ENCODE results near the gene NUBPL.
"Not testable (repeated sequence)": the region's sequence is repeated elsewhere in the genome, so short reads cannot be mapped to it uniquely, and the experiment has no call there.

The NUBPL gene

DNA sequence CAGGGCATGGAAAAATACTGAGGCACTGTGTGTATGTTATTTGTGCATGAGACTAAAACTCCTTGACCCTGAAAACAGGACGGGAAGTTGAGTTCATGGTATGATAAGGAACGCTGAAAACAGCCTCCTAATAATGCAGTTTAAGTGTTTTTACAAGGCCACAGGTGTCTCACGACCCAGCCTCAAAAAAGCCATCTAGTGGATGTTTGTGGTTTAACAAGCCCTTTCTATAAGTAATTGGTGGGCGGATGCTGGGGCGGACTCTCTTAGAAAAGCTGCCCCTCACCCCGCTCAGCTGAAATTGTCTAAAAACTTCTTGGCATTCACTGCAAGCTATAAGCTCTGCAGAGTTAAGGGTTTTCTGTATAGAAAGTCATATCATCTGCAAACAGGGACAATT lies 184.5 kb downstream of the NUBPL start:
- no peak for DNase-seq (ENCODE audit: low spot score)

DNA sequence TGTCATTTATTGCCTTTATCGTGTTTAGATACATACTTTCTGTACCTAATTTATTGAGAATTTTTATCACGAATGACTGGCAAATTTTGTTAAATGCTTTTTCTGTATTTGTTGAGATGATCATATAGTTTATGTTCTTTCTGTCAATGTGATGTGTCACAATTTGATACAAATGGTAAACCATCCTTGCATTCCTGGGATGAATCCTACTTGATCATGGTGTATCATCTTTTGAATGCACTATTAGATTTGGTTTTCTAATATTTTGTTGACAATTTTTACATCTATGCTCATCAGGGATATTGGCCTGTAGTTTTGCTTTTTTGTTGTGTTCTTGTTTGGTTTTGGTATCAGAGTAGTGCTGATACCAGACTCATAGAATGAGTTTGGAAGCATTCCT lies 185.1 kb downstream of the NUBPL start:
- no peak for DNase-seq (ENCODE audit: low spot score)

DNA sequence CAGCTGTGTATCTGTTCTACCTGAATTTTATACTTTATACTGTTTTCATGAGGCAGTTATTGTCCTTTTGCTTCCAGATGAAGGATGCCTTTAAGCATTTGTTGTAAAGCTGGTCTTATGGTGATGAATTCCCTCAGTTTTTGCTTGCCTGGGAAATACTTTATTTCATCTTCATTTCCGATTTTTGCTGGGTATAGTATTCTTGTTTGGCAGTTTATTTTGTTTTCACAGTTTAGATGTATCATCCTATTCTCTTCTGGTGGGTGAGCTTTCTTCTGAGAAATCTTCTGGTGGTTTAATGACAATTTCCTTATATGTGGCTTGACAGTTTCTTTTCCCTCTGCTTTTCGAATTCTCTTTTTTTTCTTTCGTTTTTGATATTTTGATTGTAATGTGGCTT lies 188.1 kb downstream of the NUBPL start:
- no peak for DNase-seq (ENCODE audit: low spot score)

DNA sequence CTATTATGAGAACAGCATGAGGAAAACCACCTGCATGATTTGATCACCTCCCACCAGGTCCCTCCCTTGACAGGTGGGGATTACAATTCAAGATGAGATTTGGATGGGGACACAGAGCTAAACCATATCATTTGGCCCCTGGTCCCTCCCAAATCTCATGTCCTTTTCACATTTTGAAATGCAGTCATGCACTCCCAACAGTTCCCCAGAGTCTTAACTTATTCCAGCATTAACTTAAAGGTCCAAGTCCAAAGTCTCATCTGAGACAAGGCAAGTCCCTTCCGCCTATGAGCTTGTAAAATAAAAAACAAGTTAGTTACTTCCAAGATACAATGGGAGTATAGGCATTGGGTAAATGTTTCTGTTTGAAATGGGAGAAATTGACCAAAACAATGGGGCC lies 189.8 kb downstream of the NUBPL start:
- not testable (repeated sequence) for DNase-seq (ENCODE audit: low spot score)

DNA sequence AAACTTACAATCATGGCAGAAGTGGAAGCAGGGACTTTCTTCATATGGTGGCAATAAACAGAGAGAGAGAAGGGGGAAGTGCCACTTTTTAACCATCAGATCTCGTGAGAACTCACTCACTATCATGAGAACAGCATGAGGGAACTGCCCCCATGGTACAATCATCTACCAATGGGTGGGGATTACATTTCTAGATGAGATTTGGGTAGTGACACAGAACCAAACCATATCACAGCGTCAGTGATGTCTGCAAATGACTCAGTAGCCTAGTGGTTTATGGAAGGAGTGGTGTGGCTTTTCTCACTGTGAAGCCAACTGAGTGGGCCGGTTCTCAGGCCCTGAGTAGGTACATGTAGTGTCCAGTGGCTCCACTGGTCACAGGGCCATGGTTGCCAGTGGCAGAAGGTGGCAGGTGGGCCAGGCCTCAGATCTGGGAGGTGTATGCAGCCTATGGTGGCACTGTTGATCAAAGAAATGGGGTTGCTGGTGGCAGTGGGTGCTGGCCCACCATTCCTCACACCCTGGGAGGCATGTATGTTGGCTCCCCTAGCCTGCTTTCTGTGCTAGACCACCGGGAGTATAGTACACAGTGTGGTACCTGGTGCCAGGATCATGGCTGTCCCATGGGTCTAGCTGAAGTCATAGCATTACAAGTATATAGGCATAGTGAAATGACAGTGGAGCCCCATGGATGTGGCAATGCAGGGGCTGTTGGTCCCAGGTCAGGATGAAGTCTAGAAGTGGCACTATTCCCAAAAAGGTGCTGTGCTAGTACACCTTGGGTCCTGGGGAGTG lies 191.9 kb downstream of the NUBPL start:
- no peak for DNase-seq (ENCODE audit: low spot score)

DNA sequence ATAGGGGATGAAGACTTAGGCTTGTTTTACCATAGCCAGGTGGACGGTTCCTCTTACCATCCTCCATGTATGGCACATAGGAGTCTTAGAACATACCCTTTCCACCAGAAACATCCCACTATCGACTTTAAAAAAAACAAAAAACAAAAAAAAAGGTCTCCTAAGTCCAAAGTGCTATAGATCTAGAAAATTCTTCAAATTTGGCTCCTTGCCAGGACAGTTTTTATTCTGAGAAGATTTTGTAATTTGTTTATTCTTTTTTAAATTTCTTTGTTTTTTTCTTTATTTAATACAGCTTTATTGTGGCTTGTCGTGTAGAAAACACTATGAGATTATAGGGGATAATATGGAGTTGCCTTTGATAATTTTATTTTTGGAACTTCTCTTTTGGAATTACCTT lies 197.7 kb downstream of the NUBPL start:
- no peak for DNase-seq (ENCODE audit: low spot score)

DNA sequence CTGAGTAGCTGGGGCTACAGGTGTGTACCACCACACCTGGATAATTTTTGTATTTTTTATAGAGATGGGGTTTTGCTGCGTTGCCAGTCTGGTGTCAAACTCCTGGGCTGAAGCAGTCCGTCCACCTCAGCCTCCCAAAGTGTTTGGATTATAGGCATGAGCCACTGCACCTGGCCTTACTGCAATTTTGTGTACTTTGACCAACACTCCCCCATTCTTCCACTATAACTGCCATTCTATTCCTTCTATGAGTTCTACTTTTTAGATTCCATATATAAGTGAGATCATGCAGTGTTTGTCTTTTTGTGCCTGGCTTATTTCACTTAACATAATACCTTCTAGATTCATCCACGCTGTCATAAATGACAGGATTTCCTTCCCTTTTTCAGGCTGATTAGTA lies 199.1 kb downstream of the NUBPL start:
- DNase-seq (ENCODE audit: low spot score) = no peak

DNA sequence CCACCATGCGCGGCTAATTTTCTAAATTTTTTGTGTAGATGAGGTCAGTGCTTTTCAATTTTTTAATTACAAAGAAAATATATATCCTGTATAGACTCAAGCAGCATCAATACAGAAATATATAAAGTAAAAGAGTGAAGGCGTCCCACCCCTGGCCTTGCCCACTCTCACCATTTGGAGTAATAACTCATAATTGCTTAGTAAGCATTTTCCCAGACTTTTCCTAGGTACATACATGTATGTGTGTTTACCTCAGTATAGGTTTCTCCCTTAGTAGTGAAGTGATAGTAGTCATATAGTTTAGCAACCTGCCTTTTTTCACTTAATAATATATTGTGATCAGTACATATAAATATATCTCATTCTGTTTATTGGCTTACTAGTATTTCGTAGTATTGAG lies 200.1 kb downstream of the NUBPL start:
- no peak for DNase-seq (ENCODE audit: low spot score)

DNA sequence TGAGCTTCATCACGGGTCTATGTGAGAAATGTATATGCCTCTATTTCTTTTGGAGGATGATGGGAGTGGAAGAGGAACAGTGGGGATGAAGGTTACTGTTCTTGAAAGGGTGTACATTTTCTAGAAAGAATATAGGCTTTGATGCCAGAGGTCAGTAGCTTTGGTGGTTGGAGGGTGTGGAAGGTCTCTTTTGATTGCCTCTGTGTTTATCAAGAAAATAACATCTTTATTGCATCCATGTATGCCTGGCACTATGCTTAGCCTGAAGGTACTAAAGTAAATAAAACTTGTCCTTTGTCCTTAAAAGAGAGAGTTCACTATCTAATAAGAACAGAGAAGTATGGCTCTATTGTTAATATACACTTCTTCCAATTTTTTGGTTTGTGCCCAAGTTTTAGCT lies 201.8 kb downstream of the NUBPL start:
- DNase-seq (ENCODE audit: low spot score) = no peak

DNA sequence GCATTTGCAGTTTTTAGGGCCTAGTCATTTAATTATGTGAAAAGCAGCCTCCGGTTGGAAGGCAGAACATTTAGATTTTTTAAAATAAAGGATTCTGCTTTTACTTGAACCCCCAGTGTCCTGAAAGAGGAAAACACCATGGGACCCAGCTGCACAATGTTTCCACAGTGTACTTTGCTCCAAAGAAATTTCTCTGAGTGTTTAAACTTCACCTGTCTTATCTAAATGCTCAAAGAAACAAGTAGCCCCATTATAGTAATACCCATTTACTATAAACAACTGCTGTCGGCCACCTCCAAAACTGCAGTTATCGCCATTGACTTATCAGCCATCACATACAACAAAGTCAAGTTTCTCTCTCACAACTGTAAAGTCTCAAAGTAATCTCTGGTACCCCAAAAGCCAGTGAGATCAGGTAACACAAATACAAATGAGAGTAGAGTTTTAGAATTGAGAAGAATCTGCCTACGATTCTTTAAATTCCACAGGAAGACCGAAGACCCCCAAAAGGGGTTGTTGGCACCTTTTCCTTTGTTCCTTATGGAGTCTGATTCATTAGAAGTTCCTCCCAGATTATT lies 205.2 kb downstream of the NUBPL start:
- no peak for DNase-seq (ENCODE audit: low spot score)

DNA sequence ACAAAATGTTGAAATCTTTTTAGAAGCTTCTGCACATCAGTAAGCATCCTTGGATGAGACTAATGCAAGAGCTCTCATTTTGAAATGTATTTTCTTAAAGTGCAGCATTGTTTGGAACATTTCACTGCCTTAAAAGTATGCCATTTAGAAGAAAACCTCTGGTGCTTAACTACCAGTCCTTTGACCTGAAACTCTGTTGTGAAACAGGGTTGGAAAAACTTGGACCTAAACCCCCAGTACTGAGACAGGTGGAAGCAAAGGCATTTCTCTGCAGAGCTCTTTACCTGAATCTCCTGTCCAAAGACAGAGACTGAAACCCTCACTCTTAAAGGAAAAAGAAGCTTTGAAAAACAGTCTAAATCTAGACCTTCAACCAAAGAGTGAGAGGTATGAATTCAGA lies 207.2 kb downstream of the NUBPL start:
- no peak for DNase-seq (ENCODE audit: low spot score)

DNA sequence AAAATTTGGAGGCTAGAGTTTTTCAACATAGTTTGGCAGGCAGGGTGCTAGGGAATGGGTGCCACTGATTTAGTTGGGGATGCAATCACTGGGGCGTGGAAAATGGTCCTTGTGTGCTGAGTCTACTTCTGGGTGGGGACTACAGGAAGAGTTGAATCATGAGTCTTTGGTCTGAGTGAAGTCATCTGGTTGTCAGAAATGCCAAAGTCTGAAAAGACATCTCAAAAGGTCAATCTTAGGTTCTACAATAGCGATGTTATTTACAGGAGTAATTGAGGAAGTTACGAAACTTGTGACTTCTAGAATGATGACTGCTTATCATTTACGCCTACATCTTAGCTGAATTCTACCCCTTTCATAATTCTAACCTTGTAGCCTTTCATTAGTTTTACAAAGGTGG lies 209.1 kb downstream of the NUBPL start:
- DNase-seq (ENCODE audit: low spot score) = no peak

DNA sequence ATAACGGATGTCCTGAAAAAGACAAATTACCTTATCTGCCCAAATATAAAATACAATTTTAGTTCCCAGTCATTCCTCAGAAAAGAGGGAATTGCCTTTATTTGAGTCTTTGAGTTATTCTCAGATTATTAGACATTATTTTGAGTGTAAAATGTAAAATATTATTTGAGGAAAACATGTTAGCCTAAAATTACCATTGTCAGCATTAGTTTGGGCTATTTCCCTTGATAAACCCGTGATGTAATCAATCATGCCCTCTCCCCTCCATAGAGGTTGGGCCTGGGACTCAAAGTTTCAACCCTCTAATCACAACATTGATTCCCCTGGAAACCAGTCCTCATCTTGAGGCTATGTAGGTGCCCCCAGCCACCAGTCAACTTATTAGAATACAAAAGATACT lies 213.4 kb downstream of the NUBPL start:
- DNase-seq (ENCODE audit: low spot score) = no peak

DNA sequence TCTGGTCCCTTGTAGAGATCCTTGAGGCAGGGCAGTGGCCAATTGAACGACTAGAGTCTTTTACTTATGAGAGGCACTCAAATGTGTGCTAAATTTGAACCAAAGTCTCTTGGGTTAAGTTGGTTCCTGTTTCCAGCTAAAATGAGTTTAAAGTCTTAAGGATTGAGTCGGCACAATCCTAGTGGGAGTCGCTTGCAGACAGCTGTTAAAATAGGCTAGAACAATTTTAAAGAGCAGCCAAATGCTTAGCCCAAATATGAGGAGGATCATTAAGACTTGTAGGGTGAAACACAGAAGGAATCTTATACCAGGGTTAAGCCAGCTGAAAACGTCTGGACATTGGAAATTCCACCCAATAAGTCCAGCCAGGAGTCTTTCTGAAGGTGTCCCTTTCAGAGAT lies 216.1 kb downstream of the NUBPL start:
- DNase-seq (ENCODE audit: low spot score) = no peak

DNA sequence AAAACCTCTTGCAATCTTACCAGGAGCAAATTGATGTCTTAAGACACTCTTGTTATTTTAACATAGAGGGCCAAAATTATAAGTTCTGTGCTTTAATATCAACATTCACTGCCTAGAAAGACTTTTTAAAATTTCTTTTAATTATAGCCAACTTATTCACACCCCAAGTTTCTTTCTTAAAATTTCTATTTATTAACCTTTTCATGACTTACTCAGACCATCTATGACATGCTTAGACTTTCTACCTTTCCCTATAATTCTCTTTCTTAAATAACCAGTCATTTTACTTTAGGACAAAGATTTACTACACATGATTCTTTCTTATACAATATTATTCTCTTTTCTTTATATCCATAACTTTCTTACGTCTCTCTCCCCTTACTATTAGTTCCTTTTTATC lies 220.4 kb downstream of the NUBPL start:
- no peak for DNase-seq (ENCODE audit: low spot score)

DNA sequence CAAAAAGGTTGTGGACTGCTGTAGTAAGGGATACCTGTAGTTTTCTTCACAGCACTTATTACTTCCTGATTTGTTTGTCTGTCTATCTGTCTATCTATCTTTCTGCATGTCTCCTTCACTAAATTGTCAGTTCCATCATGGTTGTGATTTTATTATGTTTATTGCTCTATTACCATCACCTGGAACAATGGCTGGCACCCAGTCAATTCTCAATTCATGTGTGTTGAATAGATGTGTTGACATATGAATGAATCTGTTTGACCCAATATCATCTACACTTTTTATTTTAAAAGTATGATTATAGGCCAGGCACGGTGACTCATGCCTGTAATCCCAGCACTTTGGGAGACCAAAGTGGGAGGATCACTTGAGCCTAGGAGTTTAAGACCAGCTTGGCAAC lies 224.4 kb downstream of the NUBPL start:
- DNase-seq (ENCODE audit: low spot score) = no peak

DNA sequence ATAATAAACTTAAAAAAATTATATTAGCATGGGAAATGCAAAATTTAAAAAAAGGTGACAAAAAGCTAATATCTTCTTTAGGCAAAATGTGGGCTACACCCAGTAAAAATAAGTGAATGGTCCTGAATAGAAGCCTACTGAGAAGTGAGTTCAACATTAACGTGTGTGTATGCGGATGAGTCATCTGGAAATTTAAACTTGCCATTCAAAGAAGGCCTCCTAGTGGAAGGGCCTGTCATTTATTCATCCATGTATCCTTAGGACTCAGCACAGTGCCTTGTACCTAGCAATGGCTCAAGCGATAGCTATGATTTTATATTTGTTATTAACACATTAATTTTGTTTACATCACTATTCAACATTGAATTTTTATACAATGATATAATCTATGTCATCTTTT lies 226.2 kb downstream of the NUBPL start:
- peak; percentile 28 for DNase-seq (ENCODE audit: low spot score)

DNA sequence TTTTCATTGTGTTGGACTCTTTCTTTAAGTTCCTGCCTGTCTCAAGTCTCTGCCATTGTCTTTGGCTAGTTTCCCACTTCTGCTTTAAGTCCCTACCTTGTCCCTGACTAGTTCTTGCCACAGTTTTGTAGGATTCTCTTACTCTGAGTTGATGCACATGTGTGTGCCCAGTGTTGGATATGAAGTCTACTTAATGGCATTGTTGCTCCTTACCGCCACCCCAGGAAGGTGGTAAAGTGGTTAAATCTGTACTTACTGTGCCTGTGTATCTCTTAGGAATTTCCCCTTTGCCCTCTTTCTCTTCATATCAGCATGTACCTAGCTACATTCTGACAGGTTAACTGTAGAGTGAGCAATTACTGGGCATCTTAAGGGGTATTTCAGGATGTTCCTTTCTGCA lies 227.1 kb downstream of the NUBPL start:
- no peak for DNase-seq (ENCODE audit: low spot score)

DNA sequence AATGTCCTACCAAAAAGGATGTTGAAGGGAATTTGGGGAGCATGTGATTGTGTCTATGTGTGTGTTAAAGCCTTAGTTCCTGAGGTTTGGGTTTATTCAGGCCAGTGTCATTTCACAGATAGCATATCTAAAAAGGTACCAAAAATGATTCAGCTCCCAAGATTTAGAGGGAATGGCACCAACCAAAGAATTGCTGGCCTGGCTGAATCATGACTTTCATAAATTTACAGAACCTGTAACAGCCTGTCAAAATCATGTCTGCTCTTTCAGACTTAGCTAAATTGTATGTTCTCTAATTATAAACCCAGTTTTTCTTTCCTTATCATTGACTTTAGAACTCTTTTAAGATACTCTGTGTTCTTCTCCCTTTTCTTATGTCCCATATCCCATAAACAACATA lies 231.5 kb downstream of the NUBPL start:
- no peak for DNase-seq (ENCODE audit: low spot score)

DNA sequence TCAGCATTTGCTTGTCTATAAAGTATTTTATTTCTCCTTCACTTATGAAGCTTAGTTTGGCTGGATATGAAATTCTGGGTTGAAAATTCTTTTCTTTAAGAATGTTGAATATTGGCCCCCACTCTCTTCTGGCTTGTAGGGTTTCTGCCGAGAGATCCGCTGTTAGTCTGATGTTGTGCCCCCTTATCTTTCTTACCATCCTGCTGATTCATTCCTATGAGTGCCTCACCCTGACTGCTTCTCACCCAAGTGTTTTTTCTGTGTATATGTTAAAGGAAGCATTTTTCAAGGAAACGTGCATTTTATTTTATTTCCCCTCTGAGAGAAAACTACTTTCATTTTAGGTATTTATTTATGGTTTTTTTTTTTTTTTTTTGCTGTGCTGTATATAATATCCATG lies 236.7 kb downstream of the NUBPL start:
- not testable (repeated sequence) for DNase-seq (ENCODE audit: low spot score)

DNA sequence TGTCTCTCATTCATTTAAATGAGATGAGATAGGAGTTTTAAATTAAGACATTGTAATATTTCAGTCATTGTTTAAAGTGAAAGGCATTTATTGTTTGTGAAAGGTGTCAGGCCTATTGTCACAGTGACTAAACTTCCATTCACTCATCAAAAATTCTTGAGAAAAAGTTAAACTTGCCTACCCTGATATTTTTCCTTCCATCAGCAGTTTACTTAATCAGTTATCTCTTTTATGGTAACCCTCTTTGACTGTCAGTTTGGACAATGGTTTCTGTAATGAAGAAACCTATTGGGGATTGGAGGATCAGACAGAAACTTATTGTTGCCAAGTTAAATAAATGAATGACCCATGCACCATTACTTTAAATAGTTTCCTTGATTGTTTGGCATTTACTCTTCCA lies 241.6 kb downstream of the NUBPL start:
- no peak for DNase-seq (ENCODE audit: low spot score)

DNA sequence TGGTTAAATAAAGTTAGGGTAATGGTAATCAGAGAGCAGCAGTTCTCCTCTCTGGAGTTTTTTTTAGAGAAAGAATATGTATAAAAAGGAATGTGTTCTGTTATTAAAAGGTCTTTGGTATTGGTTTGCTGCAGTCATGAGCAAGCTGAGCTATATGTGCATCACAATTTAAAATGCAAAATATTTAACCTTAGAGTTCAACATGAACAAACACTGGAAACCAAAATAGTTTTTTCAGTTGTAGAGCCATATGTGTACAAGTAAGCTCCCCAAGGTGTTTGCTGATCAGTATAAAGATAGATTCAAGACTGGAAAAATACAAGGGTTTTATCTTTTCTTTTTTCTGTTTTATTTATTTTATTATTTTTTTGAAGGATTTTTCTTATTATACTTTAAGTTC lies 245.0 kb downstream of the NUBPL start:
- DNase-seq (ENCODE audit: low spot score) = no peak

DNA sequence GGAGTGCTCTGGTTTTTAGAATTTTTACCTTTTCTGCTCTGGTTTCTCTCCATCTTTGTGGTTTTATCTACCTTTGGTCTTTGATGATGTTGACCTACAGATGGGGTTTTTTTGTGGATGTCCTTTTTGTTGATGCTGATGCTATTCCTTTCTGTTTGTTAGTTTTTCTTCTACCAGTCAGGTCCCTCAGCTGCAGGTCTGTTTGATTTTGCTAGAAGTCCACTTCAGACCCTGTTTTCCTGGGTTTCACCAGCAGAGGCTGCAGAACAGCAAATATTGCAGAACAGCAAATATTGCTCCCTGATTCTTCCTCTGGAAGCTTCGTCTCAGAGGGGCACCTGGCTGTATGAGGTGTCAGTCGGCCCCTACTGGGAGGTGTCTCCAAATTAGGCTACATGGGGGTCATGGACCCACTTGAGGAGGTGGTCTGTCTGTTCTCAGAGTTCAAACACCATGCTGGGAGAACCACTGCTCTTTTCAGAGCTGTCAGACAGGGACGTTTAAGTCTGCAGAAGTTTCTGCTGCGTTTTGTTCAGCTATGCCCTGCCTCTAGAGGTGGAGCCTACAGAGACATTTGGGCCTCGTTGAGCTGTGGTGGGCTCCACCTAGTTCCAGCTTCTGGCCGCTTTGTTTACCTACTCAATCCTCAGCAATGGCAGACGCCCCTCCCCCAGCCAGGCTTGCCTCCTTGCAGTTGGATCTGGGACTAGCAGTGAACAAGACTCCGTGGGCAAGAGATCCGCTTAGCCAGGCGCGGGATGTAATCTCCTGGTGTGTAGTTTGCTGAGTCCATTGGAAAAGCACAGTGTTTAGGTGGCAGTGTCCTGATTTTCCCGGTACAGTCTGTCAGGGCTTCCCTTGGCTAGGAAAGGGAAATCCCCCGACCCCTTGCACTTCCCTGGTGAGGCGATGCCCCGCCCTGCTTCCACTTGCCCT lies 250.8 kb downstream of the NUBPL start:
- not testable (repeated sequence) for DNase-seq (ENCODE audit: low spot score)

Measured in SW480 (cell line).